HG03520 (cell line): Measurements from ENCODE around the gene ABR.

ENCODE experiments used
- ATAC-seq: cut with Tn5 transposase; IDR thresholded peaks from one replicate; pipeline ENCODE4 v1.9.1; 2021; ENCODE audit warnings: mild to moderate bottlenecking, moderate library complexity; ENCODE audit not compliant: unreplicated experiment

Gene ABR

GRCh38 chr17:1011760-1012735 is 167.7 kb downstream of the ABR start:
- ATAC-seq, result no peak

- no peak for ATAC-seq
These were observed 168.6 kb downstream of the ABR start for GRCh38 chr17:1011138-1011537.

- no peak for ATAC-seq
These were observed 169.2 kb downstream of the ABR start for GRCh38 chr17:1010586-1010985.

GRCh38 chr17:1010086-1010450 is 169.7 kb downstream of the ABR start:
- no peak for ATAC-seq

- no peak for ATAC-seq
These were observed 170.3 kb downstream of the ABR start for GRCh38 chr17:1009229-1010085.

GRCh38 chr17:1008008-1008761 is 171.6 kb downstream of the ABR start:
- ATAC-seq, result no peak

GRCh38 chr17:1007310-1008007 is 172.3 kb downstream of the ABR start:
- ATAC-seq, result no peak

- ATAC-seq, result no peak
These were observed 173.7 kb downstream of the ABR start for GRCh38 chr17:1006054-1006453.

GRCh38 chr17:1005361-1005946 is 174.3 kb downstream of the ABR start:
- no peak for ATAC-seq

- ATAC-seq, result no peak
These were observed 174.9 kb downstream of the ABR start for GRCh38 chr17:1004769-1005295.

GRCh38 chr17:1003972-1004768 is 175.6 kb downstream of the ABR start:
- no peak for ATAC-seq

- no peak for ATAC-seq
These were observed 176.2 kb downstream of the ABR start for GRCh38 chr17:1003633-1003971.

GRCh38 chr17:1002771-1003555 is 176.8 kb downstream of the ABR start:
- no peak for ATAC-seq

- no peak for ATAC-seq
These were observed 177.4 kb downstream of the ABR start for GRCh38 chr17:1002412-1002753.

- no peak for ATAC-seq
These were observed 178.0 kb downstream of the ABR start for GRCh38 chr17:1001640-1002411.

GRCh38 chr17:1000597-1001461 is 179.0 kb downstream of the ABR start:
- ATAC-seq, result no peak

- no peak for ATAC-seq
These were observed 181.7 kb downstream of the ABR start for GRCh38 chr17:998111-998510.
